Dedifferentiated amniotic fluid mesenchymal stem cell (primary cell): ENCODE data around the gene CACNB1.
A peak's percentile ranks its signal among the peaks of the same experiment; 100 is the strongest.

Experiments
- DNase-seq: peaks from one replicate; pipeline ENCODE4 v3.0.0-alpha.2; 2016; ENCODE audit errors: extremely low spot score

Gene CACNB1

DNA sequence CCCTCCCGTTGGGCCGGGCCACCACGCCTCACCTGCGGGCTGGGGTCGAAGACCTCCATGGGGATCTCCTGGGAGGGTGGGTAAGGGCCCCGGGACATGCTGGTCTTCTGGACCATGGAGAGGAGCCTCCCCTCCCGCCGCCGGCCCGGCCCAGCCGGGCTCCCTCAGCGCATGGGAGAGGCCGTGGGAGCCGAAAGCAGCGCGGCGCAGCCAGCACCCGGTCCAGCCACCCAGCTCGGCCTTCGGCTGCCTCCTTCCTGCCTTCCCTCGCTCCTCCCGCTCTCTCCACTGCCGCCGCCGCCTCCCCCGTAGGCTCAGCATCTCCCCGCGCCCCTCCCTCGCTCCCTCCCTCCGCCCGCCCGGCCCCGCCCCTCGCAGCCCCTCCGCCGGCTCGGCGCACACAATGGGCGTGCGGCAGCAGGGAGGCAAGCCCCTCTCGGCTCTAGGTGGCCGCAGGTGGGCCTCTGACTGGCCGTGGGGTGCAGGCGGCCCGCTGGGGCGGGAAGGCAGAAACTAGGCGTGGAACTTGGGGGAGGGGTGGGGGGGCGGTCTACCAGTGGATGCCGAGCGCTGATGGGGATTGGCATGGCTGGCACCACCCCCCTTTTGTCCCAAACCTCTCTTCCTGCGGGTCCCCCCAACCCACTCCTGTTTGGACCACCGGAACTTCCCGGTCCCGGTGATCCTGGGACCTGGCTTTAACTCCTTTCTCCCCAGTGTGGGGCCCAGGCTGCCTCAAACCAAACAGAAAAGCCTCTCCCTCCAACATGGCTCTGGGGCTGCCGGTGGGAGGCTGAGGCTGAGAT lies at the start of gene CACNB1:
CACNB1 (minus strand) TSS at position 290 of the 806 bp plus-strand sequence; CDS start at position 116, 174 bp downstream.
- peak; percentile 73 for DNase-seq

DNA sequence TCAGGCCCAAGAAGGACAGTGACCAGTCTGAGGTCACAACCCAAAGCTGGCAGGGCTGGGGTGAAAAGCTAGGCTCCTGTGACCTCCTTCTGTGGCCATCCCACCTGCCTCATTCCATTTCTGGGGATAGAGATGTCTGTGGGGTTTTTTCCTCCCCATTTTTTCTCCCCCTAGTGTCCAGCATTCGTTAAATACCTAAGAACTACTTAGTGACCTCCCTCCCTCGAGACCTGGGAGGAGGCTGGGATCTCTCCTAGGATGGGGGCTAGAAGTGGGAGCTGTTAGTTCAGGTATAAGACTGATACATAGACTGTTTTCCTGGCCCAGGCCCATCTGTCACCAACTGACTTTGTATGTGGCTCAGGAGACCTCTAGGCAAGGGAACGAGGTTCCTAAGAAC lies 48.8 kb upstream of the CACNB1 start:
- no peak for DNase-seq

DNA sequence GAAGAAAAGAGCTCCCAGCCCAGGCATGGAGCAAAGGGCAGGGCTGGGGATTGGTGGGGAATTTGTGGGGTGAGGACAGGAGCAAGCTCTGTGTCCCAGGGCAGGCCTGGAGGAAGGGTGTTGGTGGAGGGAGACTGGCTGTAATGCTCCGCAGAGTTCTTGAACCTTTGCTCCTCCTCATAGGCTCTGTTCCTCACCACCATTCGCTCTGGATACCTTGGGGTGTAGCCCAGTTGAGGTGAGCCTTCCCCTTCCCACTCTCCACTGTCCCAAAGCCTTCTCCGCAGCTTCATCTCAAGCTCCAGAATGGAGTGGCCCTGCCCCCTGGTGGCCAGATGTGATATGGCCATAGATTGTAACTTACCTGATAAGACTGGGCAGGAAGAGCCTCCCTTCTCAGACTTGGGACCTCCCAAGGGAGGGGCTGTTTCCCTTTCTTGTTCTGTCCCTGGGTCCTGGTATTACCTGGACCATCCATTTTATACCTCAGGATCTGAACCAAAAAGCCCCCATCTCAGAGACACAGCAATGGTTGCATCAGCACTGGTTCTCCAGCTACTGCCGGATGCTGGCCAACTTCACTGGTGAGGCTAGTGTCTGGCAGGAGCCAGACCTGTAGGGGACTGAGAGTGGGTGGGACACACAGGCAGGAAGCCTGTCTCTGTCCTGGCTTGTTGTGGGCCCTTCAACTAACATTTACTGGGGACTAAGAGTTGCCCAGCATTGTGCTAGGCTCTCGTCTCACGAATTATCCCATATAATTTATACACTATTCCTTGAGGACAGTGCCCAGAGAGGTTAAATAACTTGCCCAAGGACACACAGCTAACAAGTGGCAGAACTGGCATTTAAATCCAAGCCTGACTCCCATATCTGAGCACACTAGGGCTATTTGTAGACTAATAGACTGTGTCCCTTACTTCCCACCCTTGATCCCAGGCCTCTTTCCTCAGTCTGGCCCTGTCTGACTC lies 47.4 kb upstream of the CACNB1 start:
- peak; percentile 79 for DNase-seq

DNA sequence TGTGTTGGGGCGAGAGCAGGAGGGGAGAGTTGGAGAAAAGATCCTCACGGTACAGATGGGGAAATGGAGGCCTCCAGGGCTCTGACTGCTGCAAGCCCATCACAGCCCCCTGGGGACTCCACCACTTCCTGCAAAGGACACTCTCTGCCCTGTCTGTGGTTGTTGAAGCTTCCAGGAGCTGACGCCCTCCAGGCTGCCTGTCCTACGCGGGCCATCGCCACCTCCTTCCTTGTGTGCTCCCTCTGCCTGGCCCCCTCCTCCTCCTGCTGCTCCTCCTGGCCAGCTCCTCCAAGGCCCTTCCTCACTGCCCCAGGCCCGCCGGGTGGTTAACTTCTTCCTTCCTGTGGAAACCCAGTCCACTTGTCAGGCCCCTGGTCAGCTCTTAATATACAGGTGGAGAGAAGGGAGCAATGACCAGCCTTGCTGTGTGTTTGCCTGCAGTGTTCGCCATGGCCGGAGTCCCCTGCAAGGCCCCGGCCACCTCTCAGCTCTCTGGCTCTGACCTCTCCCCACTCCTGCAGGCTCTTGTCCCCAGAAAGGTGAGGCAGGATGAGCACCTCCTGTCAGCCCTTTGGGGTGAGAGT lies 46.6 kb upstream of the CACNB1 start:
- DNase-seq, result no peak

DNA sequence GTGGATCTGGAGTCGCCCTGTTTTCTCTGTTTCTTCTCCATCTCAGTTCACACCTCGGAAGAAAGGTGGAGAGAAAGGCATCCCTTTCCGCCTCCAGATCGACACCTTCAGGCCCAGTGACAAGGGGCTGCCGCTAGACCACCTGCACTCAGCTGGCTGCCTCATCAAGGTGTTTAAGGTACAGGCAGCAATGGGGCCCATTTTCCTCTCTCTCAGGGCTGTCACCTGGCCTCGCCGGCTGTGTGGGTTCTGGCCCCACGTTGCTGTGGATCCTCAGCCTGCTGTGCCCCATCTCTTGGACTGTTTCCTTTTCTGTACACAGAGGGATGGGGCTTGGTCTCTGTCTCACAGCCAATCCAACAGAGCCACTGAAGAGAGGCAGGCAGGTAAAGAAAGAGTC lies 45.7 kb upstream of the CACNB1 start:
- no peak for DNase-seq

DNA sequence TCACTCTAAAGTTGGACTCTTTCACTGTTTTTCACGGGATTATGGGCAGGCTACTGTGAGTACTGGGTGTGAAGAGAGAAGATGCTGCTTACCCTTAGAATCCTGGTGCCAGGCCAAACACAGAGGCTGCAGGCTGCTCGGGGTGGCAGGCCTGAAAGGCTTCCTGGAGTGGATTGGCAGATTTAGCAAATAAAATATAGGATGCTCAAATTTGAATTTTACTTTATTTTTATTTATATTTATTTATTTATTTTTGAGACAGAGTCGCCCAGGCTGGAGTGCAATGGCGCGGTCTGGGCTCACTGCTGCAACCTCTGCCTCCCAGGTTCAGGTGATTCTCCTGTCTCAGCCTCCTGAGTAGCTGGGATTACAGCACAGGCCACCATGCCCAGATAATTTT lies 43.2 kb upstream of the CACNB1 start:
- DNase-seq, result no peak

DNA sequence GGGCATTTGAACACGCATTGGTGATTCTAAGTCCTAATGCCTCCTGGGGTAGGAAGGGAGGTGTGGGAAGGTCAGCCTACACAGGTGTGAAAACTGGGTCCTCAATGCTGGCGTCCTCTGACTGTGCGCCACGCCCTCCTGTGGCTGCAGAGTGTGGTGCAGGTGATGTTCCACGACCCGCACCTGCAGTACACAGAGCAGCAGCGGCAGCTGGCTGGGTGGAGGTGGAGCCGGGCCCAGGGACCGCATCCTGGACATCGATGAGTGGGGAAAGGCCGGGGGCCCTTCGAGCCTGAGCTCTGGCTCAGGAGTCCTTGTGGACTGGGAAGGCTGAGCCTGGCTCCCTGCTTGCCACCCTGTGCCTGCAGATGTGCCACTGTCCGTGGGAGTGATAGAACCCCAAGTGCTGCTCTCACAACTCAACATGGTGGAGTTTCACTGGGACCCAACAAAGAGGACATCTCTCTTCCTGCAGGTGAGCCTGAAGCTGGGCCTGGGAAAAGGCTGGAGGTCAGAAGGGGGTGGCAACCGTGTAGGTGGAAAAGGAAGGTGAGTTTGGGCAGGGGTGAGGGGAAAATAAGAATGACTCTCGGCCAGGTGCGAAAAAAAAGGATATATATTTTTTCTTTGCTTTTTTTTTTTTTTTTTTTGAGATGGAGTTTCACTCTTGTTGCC lies 42.3 kb upstream of the CACNB1 start:
- no peak for DNase-seq

DNA sequence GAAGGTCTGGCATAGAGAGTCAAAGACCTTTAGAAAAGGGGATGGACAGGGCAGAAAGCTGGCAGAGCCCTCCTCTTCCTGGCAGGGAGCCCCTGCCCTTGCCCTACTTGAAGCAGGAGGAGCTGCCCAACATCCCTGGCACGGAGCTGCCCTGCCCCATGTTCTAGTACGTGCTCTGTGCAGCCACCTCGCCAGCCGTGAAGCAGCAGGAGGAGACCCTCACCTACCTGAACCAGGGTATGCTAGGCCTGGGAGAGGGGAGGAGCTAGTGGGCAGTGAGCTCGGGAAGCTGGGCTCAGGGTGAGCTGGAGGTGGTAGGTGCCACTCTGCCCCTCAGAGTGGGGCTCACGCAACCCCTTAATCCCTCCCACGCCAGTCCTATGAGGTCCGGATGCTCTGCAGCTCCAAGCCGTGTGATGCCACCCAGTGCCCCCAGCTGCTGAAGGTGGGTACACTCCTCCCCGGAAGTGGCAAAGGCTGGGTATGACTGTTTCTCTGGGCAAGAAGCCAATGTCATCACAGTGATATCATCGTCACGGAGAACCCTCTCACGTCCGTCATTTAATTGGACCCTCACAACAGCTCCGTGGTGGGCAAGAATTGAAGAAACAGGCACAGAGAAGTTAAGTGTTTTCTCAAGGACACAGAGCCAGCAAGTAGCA lies 41.0 kb upstream of the CACNB1 start:
- DNase-seq, result no peak

DNA sequence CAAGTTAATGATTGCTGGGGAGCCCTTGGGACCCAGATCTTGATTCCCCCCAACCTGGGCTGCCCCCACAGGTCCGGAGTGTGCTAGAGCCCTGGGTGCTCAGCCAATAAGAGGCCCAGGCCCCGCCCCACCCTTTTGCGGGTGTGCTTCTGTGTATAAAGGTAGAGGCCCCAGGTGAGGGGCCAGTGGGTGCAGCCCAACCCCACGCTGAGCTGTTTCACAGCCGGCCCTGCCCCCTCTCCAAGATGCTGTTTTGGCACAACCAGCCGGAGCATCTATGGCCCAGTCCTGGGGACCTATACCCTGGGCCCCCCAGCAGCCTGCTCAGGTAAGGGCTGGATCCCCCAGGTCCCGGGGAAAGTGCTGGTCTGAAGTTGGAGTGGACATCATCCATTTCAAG lies 40.1 kb upstream of the CACNB1 start:
- DNase-seq, result no peak

DNA sequence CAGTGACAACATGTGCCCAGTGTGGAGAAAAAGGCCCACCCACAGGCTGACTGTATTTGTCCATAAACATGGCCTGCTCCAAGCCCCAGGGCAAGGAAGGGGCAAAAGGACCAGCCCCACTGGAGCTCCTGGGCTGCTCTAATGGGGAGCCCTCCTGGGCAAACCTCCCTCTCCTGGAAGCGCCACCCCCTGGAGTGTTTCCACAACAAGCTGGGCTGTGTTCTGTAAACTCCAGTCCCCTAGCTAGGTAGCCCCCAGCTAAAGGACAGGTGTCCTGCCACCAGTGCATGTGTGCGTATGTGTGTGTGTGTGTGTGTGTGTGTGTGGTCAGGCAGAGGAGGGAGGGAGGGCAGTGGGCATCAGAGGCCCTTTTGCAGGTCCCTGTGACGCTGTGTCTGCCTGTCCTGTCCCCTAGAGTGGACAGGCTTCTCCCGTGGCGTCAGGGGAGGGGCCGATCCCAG lies 39.5 kb upstream of the CACNB1 start:
- no peak for DNase-seq

DNA sequence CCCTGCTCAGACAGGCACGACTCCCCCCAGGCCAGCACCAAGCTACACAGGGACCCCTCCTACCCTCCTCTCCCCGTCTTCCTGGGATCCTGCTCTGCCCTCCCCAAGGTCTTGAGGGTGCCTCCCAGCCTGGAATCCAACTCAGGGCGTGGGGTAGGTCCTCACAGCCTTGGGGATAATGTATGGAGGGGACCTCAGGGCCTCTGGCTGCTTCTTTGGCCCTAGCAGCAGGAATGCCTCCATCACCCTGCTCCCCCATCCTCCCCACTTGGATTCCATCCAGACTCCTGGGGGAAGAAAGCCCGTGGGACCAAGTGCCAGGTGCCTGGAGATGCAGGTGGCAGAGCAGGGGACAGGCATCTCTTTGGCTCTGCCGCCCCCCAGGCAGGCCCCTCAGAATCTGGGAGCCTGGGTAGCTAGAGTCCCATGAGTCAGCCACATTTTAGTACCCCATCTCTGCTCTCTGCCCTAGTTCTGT lies 39.0 kb upstream of the CACNB1 start:
- DNase-seq, result no peak

DNA sequence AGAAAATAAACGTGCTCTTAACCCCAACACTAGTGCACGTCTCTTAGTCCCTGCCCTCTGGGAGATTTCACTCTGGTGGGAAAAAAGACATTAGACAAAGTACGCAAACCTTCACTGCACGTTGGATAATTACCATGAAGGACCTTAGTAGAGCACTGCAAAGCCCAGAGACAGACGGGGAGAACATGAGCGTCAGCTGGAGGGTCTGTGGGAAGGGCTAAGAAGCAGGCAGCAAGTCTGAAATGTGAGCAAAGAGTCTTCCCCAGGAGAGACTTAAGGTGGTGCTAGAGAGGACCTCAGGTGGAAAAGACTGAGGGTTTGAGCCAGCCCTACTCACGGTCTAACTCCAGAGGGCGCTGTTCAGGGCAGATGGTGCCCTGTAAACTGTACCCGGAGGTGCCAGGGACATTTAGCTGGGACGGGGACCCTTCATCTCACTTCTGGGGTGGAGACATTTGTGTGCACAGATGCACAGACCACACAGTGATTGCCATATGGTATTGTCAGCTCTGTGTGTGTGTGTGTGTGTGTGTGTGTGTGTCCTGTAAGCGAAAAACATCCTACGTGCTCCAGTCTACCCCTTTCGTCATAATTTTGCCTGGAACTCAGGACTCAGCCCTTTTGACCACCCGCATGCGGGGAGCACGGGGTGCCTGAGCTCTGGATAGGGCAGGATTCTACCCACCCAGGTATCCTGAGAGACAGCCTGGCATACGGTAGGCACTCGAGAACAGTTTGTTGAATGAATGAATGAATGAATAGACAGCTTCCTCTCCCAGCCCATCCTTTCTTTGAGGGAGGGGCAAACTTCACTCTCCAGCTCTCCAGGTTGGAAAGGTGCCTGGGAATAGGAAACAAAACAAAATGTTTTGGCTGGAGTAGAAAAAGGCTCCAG lies 38.3 kb upstream of the CACNB1 start:
- peak; percentile 24 for DNase-seq

DNA sequence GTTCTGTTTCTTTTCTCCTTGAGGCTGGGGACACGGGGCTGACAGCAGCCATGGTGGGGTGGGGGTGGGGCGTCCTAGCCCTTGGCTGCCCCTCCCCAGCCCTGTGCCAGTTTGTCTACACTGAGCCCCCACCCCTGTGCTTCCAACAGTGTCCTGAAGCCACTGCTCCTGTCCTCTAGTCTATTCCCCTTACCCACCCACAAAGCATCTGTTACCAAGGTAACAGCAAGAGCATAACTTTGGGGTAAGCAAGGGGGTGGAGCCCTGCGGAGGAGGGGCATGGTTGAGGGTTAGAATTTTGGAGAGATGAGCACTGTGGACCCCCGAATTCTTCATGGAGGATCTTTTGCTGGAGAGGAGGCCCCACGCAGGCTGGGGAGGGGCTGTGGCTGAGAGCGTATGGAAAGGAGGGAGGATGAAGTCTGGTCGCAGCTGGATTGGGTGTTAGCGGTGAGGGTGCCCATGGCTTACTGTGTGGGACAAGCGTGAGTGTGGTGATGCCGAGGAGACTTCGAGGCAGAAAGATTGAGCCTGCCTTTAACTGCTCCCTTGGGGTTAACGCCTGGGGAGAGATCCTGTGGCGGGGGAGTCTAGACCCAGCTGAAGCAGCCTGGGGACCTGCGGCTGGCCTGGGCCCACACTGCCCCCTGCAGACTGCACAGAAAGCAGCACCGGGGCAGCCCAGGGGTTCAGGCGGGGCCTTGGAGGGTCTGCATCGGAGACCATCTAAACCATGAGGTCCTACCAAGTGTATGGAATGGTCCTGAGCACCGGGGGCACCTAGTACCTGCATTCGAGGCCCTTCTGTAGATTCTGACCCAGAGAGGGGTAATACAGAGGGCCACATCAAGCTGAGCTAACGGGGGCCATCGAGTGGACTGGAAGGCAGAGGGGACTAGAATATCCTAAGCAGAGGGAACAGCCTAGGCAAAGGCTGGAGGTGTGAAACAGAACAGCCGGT lies 34.4 kb upstream of the CACNB1 start:
- DNase-seq, result no peak

DNA sequence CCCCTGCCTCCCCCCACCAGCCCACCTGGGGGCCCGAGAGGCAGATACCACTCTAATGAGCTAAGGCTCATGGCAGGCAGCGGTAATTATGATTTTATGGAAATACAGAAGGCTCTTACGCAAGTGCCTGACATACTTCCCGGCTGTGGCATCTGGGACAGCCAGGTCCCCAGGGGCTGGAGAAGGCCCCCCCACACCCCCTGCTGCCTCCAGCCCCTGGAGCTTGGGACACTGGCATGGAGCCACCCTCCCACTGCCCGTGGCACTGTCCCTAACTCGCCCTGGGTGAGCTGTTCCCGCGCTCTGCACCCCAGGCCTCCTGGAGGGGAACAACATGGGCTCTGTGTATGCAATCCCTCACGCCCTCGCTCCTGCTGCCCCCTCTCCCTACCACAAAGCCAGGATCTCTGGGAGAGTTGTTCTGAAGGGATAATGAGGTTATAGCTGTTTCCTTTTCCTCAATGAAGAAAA lies 33.7 kb upstream of the CACNB1 start:
- DNase-seq, result no peak

DNA sequence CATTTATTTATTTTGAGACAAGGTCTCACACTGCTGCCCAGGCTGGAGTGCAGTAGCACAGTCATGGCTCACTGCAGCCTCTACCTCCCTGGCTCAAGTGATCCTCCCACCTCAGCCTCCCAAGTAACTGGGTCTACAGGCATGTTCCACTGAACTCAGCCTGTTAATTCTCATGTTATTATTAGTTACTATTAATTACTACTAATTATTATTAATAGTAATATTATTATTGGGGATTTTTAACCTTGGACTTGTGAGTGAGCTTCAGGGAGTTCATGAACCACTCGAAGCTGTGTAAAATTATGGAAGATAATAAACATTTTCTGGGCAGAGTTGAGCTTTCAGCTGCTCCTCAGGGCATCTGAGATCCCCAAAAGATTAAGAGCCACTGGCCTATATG lies 32.9 kb upstream of the CACNB1 start:
- no peak for DNase-seq

DNA sequence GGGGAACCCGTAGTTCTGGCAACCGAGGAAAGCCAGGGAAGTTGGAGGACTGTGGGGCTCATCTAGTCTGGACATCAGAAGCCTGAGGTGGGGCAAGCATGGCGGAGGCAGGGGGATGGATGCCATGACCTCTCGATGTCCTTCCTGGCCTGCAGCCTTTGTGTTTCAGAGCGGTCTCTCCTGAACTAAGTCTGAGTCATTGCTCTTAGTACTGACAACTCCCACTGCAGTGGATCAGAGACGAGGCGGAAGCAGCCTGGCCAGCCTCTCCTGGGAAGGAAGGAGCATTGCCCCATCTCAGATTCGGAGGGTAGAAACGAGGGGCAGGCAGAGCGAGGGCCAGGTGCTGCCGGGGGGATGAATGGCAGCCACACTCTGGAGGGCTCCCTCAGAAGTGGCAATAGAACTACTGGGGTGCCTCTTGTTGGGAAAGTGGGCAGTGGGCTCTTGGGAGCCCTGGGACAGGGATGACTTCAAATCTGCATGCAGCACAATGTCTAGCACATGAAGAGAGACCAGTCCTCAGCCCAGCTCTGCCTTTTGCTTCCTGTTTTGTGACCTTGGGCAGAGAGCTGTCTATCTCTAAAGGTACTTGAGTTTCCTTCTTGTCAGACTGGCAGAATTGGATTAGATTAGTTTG lies 31.9 kb upstream of the CACNB1 start:
- no peak for DNase-seq

DNA sequence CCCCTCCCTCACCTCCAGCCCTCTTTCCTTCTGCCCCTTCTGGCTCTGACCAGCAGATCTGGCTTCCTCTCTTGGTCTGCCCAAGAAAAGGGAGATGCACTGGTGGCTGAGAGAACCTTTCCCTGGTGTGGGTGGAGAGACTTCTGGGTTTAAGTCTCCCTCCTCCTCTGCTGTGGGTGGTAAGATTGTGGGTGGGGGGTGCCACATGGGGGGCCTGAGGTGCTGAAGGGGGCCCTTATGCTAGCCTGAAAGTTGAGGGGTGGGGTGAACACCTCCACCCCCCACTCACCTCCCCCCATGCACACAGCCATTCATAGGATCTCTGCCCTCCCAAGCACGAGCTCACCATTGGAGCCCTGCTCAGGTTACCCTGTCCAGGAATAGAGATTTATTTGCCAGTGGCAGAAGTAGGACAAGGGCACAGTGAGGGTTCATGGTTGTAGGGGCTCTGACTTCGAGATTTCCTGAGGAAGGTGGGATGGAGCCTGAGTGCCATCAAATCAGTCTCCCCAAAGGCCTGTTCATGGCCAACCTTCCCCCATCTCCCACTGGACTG lies 30.0 kb upstream of the CACNB1 start:
- no peak for DNase-seq
